AG08396 (cell line): ENCODE data around the gene HELLS.
"Not testable (repeated sequence)": the region's sequence is repeated elsewhere in the genome, so short reads cannot be mapped to it uniquely, and the experiment has no call there.

ENCODE experiments used
- DNase-seq: peaks from one replicate; pipeline ENCODE4 v3.0.0; 2012; ENCODE audit warnings: low spot score, mixed read lengths

Gene HELLS

DNA sequence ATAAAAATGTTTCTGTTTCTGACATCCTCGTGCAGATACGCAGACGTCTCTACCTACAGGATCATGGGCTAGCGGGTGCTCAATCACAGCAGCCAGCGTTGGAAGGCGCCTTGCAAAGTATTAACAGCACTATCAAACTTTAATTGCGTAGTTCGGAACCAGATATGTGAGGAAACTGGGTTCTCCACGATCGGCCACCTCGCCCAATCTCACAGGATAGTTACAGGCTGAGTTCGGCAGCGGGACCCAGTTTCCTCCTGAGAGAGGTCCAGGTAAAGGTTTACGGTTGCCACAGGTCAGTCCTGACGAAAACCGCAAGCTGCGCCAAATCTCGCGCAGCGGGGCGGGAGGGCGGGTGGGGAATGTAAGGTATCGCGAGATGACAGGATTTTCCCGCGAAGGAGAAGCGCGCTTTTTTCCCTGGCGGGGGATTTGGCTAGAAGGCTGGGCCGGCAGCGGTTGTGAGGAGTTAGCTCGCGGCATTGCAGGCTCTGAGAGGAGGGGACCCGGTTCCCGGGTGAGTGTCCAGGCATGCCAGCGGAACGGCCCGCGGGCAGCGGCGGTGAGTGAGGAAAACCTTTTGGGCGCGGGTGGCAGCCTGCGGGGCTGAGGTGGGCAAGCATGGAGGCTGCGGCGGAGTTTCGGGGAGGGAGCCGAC, at the start of gene HELLS:
TSS of gene HELLS (plus strand) at position 398 of the 658 bp plus-strand sequence. CDS start at position 532, 134 bp downstream.
- DNase-seq, result peak; percentile 93

DNA sequence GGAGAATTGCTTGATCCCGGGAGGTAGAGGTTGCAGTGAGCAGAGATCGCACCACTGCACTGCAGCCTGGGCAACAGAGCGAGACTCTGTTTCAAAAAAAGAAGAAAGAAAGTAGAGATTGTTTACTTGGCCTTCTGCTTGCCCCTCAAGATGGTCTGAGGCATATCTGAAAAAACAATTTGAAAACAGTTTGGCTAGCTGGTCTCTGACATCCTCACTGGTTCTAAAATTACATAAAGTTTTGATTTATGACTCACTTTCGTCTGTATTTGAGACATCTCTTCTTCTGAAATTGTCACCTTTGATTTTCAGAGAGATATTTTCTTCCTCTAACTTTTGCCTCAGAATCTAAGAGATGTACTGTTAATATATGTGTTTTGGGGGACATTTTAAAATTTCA, 49.6 kb upstream of the HELLS start:
- DNase-seq, result no peak

DNA sequence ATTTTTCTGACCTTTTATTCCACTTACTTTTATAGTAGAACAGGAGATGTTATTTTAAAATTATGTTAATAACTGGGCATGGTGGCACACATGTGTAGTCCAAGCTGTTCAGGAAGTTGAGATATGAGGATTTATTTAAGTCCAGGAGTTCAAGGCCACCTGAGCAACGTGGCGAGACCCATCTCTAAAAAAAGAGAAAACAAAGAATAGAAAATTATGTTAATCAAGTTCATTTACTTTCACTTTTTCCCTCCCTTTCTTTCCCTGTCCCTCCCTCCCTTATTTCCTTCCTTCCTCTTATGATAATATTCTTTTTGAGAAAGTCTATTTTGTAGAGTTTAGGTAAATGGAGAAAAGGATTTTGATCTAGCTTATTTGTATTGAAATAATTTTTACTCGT, 48.9 kb upstream of the HELLS start:
- DNase-seq, result no peak

DNA sequence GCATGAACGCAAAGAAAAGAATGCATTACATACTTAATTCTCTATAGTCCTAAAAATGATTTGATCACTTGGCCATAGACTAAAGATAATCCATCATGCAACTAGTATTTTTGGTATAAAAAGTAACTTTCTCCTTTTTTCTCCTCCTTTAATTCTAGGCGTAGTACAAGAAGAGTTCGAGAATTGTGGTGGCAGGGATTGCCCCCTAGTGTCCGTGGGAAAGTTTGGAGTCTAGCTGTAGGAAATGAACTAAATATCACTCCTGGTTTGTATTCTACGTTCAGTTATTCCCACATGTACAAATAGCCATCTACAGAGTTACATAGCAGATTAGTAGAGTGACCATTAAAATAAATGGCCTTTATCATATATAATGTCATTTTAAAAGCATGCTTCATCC, 45.5 kb upstream of the HELLS start:
- DNase-seq, result no peak

DNA sequence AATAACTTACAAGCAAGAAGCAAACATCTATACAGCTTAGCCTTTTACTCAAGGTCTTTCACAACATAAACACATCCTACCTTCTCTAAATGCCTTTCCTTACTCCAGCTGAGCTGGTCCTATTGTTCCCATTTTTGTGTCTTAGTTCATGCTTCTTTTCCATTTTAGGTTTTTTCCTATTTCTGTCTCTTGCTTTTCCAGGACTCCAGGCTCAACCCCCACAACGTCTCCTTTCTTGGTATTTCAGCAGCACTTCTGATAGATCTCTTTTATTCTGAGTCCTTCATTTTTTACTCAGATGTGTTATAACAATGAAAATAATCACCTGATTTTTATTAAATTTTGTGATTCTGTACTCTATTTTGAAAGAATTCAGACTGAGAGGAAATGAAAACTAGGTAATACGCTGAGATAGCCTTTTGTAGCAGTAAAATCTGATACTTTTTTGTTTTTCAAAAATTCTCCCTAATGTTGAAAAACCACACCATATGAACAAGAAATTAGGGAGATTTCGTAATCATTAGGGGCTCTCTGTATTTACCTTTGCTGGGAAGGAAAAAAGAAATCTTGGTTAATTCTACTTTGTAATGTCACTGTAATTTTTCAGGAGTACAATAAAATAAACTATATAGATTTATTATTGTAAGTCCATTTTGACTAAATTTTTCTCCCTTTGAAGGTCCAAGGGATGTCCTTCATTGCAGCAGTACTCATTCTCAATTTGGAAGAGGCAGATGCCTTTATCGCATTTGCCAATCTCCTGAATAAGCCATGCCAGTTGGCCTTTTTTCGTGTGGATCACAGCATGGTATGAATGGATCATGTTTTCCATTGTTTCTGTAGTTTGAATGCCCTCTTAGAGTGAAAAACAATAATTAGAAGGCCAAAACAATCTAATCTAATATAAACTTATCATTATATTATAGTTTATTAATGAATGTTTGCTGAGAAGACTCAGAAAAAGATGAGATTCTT, 24.0 kb upstream of the HELLS start:
- DNase-seq, result no peak

DNA sequence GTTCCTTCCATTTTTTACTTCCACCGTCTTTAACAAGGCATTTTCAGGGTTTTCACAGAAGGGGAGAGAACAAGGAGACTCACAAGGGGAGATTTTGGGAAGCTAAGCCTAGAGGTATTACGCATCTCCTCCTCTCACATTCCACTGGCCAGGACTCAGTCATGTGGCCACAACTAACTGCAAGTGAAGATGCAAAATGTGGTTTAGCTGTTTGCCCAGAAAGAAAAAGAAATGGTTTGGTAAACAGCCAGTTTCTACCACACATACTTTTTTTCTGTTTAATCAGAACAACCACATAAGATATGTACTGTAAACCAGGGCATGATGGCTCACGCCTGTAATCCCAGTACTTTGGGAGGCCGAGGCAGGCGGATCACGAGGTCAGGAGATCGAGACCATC, 21.4 kb upstream of the HELLS start:
- DNase-seq, result peak; percentile 47

DNA sequence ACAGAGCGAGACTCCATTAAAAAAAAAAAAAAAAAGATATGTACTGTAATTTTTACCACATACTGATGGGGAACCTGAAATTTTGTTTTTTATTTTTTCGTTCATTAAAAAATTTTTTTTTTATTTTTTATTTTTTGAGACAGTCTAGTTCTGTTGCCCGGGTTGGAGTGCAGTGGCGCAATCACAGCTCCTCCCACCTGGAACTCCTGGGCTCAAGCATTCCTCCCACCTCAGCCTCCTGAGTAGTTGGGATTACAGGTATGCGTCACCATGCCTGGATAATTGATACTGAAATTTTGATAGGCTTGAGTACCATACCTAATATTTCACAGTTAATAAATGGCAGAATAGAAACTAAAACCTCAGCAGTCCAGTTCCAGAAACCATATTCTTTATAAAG, 20.9 kb upstream of the HELLS start:
- DNase-seq, result no peak

DNA sequence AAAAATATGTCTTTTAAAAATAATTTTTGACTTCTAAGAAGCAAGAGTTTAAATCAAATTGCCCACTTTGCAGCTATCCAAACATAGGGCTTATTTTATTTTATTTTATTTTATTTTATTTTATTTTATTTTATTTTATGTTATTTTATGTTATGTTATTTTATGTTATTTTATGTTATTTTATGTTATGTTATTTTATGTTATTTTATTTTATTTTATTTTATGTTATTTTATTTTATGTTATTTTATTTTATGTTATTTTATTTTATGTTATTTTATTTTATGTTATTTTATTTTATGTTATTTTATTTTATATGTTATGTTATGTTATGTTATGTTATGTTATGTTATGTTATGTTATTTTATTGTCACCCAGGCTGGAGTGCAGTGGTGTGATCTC, 14.0 kb upstream of the HELLS start:
- DNase-seq, result not testable (repeated sequence)

DNA sequence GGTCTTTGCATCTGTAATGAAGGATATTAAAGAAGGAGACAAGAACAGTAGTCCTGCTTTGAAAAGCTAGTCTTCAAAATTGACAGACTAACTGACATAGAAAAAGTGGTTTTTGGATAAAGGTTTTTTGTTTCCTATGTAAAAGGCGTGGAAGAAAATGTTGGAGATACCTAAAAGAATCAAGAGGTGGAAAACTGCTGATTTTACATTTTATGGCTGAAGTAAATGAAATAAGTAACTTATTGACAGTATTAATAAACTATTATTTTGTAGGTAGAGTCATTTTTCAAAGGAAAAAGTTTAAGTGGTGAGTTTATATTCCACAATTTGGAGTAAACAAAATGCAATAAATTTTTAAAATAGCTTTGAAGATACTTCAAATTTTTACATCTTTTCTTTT, 12.6 kb upstream of the HELLS start:
- DNase-seq, result no peak

DNA sequence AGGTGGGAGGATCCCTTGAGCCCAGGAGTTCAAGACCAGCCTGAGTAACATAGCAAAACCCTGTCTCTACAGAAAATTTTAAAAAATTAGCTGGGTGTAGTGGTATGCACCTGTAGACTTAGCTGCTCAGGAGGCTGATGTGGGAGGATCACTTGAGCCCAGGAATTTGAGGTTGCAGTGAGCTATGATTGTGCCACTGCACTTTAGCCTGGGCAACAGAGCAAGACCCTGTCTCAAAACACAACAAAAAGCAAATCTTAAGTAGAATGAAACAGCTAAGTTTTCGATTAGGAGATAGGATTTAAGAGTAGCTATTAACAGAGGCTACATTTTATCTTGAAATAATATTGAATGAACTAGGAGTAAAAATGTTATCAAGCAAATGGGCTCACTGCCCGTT, 3.3 kb upstream of the HELLS start:
- not testable (repeated sequence) for DNase-seq

DNA sequence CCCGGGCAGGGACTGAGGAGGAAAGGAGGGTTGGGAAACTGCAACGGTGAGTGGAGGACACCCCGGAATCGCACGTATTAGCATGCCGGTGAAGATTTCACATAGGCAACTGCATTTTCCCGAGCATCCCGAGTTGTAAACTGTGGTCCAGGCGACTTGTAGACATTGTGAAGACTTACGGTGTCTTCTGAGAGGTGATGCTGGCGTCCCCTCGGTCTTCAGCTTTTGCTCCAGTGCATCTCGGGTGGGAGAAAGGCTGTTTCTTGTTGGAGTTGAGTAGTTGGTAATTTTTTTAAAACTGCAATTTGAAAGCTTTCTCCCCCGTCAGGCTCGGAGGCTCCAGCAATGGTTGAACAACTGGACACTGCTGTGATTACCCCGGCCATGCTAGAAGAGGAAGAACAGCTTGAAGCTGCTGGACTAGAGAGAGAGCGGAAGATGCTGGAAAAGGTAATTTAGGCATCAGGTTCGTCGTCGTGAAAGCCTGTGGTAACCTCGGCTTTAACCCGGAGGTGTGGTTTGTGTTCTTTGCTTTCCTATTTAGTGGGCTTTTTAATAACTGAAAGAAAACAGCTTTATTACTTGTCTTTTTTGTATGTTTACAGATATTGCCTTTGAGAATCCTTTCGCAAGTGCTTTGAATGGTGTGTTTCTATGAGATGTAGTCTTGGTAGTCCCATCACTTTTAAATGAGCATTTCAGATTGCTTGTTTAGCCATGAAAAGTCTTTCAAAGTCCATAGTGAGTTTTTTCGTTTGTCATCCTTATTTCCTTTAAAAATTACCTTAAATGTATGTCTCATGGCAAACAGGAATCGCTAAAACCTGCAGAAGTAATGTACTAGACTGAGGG, 687 bp downstream of the HELLS start:
- peak; percentile 30 for DNase-seq

DNA sequence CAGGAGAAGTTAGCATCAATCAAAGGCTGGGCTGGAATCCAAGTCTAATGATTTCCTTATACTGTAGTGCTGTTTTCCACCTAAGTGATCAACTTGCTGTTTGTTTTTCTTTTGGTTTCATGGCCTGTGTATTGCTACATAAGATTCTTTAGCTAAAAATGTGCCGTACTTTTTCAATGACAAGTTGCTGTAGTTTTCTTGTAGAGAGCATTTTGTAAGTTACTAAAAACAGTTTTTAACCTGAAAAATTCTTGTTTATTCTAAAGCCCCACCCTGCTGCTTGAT, 1.3 kb downstream of the HELLS start:
- DNase-seq, result peak; percentile 3

DNA sequence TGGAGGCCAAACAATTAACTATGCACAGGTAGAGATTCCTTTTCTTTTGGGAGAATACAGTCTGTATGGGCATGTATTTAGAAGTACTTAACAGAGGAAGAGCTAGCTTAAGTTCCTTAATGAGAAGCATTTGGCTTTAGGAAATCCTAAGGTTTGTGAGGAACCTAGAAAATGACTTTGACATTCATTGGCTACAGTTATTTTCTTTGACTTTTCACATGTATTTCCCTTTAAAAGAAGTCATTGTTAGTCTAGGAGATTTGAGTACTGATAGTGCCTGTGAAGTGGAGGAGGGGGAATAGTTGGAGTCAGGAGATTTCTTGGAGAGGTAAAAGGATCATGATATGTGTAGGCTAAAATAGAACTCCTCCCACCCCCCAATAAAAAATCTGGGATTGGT, 3.6 kb downstream of the HELLS start:
- DNase-seq, result no peak

DNA sequence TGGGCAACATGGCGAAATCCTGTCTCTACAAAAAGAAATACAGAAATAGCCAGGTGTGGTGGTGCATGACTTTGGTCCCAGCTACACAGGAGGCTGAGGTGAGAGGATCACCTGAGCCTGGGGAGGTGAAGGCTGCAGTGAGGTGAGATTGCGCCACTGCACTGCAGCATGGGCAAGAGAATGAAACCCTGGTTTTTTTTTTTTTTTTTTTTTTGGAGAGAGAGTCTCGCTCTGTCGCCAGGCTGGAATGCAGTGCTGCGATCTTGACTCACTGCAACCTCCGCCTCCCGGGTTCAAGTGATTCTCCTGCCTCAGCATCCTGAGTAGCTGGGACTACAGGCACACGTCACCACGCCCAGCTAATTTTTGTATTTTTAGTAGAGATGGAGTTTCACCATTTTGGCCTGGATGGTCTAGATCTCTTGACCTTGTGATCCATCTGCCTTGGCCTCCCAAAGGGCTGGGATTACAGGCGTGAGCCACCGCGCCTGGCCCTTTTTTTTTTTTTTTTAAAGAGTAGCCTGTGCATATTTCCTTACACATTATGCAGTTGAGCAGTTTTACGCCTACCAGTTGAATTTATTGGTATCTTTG, 22.2 kb downstream of the HELLS start:
- not testable (repeated sequence) for DNase-seq

DNA sequence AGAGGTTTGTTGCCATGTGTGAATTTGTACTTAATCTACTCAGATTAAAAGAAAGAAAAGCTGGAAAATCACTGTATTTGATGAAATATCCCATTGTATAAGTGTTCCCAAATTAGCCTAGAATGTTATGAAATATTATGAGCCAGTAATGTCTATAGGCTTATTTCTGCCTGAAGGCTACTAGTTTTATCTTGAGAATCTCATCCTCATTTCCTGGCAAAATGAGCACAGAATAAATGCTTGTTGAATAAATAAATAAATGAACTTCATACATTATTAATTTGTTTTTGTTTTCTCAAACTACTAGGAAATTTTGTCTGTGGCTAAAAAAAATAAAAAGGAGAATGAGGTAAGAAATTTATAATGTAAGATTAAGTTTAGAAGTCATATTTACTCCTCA, 25.5 kb downstream of the HELLS start:
- DNase-seq, result no peak

DNA sequence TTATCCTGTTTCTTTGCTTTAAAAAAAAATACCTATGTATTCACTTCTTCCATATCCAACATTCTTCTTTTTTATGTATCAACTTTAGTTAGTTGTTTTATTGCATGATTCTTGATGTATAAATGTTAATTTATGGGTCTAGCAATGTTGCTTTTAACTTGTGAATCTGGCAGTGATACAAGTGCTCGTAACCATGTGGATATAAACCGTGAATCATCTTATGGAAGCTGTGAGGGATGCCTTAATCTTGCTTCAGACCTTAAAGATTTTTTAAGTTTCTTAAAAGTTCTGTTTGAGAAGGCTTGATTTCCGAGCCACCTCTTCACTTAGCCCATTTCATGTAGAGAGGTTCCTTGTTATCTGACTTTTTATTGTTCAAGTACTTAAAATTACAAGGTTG, 25.9 kb downstream of the HELLS start:
- peak; percentile 4 for DNase-seq

DNA sequence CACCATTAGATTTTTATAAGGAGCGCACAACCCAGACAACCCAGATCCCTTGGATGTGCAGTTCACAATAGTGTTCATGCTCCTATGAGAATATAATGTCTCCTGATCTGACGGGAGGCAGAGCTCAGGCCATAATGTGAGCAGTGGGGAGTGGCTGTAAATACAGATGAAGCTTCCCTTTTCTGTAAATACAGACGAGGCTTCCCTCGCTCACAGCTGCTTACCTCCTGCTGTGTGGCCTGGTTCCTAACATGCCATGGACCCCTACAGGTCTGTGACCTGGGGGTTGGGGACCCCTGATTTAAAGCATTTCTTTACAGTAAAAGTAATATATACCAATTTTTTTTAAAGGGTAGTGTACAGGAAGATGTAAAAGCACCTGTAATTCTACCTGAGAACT, 33.2 kb downstream of the HELLS start:
- no peak for DNase-seq

DNA sequence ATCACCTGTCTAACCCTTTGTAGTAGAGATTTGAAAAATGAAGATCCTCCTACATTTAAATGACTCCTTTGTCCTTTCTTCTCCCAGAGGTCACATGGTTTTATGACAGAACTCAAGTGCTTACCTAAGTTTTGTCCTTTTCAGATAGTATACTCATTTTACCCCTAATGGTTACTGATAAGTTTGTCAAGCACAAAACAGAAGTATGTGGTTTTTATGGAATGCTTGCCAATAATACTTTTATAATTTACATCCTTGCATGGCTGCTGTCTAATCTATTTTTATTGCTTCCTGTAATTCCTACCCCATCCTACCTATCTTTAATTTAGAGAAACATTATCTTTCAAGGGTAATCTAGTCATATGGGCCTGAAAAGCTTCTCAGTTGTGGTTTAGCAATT, 37.5 kb downstream of the HELLS start:
- no peak for DNase-seq

DNA sequence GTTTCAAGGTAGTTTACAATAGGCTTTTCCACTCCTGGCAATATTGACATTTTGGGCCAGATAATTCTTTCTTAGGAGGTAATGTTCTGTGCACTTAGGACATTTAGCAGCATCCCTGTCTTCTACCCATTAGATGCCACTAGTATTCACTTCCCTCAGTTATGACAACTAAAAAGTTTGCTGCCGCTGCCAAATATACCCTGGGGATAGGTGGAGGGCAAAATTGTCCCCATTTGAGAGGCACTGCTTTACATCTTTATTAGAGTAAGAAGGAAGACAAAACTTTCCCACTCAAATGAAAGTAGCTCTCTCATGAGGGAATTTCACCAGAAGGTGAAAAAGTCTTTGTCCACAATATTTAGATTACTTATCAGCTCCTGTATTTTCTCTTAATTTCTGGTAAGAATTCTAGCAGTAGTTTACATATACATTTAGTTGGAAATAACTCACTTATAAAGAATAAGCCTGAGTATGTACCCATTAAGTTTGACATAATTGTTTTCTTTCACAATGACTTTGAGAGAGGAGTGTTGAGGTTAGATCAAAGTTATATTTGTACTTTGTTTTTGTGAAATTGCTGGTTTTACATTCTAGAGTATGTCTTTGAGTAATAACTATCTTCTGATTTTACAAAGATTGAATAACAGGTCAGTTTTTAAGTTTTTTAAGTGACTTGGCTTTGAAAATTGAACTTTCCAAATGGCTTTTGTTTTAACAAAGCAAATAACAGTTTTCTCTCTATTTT, 46.0 kb downstream of the HELLS start:
- DNase-seq, result no peak

DNA sequence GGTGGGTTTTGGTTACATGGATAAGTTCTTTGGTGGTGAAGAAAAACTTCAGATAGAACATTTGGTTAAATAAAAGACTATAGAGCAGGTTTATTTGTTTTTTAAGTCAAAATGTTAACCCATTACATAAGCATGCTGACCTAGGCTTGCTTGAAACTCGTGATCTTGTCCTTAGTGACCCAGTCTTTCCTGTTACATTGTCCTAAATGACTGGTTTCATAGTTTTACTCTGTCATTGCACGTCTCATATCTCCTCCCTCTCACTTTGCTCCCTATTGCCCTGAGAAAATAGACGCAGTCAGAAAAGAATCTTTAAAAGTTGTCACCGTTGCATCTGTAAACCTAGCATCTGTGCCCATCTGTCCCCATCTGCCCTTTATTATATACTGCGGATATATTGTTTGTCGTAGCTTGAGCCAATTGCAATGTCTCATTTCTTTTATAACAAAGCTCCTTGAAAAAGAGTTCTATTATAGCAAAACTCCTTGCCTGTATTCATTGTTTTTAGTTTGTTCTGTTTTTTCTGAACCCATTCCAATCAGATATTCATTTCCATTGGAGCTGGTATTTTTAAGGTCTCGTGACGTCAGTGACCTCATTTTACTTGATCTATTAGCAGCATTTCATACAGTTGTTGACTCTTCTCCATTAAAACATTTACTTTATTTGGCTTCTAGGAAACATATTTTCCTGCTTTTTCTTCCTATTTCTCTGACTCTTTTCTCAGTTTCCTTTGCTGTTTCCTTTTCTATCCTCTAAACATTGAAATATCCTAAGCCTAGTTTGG, 57.3 kb downstream of the HELLS start:
- DNase-seq, result no peak

DNA sequence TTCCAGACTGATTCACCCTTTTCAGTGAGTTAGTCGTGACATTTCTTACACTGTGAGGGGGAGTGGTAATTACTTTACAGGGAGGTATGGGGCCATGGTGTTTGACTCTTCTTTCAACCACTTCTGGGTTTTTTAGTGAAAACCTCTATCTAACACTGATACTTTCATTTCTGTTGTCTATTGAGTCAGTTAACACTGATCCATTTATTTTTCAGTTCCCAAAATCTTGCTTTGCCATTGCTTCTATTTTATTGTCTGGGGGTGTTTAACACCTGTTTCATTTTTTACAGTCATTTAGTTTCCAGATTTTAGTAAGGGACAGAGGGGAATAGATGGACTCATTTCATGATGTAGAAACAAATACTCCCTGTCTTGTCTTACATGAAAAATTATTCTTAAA, 61.5 kb downstream of the HELLS start:
- no peak for DNase-seq
